Tibial artery (tissue), 4 donors: Measurements from ENCODE around the gene LIPF.
"Not testable (repeated sequence)": the region's sequence is repeated elsewhere in the genome, so short reads cannot be mapped to it uniquely, and the experiment has no call there.

ENCODE experiments used
- DNase-seq, 2 donors: peaks; one replicate each; pipeline ENCODE4 v3.0.0-alpha.2; 2019
- H3K27ac ChIP-seq, 2 donors: fragments of 200-600 bp; sonication (generic) in 1 of 2; 1 replicate in 1 of 2; 2 replicates in 1 of 2; pipeline ENCODE4 v1.5.1; 2018 to 2019; ENCODE audit warnings: mild to moderate bottlenecking in 1 of 2
- H3K27me3 ChIP-seq, 2 donors: fragments of 200-600 bp; sonication (generic) in 1 of 2; one replicate each; pipeline versions ENCODE4 v1.5.1 to v1.6.0; 2016 to 2019
- H3K36me3 ChIP-seq, 3 donors: fragments of 200-600 bp; sonication (generic) in 2 of 3; one replicate each; pipeline ENCODE4 v1.5.1; 2016 to 2019; ENCODE audit warnings: mild to moderate bottlenecking in 2 of 3
- H3K4me1 ChIP-seq, 4 donors: fragments of 200-600 bp; sonication (generic) in 2 of 4; 1 replicate in 3 of 4; 2 replicates in 1 of 4; pipeline ENCODE4 v1.5.1; 2016 to 2019
- H3K4me3 ChIP-seq, 2 donors: fragments of 200-600 bp; sonication (generic) in 1 of 2; 1 replicate in 1 of 2; 2 replicates in 1 of 2; pipeline ENCODE4 v1.5.1; 2018 to 2019; ENCODE audit warnings: mild to moderate bottlenecking in 2 of 2
- H3K9me3 ChIP-seq, 3 donors: fragments of 200-600 bp; sonication (generic) in 1 of 3; one replicate each; pipeline ENCODE4 v1.5.1; 2016 to 2019
- intact Hi-C: fragments of 100-400 bp; cut with DNase I; formaldehyde crosslinking; loops from one replicate; pipeline ENCODE4 v1.15.0; 2023; ENCODE audit warnings: low total_unique reads
- TF ChIP-seq, protein P1 (sequence below), 2 experiments: fragments of 200-600 bp in 1 of 2; fragments of 450-650 bp in 1 of 2; IDR thresholded peaks; one replicate each; pipeline ENCODE4 v1.5.1; 2017 to 2019; ENCODE audit warnings: antibody characterized with exemption in 2 of 2, mild to moderate bottlenecking in 1 of 2, moderate library complexity in 1 of 2

Gene LIPF

DNA sequence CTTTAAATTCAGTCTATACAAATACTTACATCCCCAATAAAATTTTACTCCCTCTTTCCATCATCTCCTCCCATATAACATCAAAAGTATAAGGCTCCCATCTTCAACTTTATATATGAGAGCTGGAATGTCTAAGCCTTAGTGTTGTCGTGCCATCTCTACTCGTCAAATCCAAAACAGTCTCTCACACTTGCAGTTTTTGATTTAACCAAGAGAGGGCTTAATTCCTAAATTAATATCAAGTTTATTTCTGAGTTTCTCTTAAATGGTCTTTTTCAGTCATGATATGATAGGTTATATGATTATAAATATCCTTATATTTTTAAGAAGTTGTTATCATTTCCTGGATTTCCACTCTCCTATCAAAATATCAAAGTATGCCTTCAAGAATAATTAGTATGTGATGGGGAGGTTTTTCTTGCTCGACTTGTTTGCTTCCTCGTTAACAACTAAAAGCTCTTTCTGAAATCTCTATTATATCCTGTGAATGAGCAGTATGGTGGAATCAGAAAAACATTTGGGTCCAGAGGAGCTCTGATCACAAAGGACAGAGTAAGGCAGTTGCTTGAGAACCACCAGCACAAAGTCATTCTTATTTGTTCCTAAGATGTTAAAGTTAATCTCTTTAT lies 29.3 kb downstream of the LIPF start:
- intact Hi-C loops, result no loop called here
- no peaks in the 10 kb centered on the region for H3K9me3 ChIP-seq
- no peak for DNase-seq
- peaks cover 0 to 5% of the 10 kb centered on the region in 2 donors for H3K27me3 ChIP-seq
- H3K27ac ChIP-seq, result no peak overlapping the region
- H3K4me1 ChIP-seq, result no peaks in the 10 kb centered on the region
- no peaks in the 10 kb centered on the region for H3K36me3 ChIP-seq
- no peak overlapping the region for H3K4me3 ChIP-seq
- TF ChIP-seq, protein P1, sequence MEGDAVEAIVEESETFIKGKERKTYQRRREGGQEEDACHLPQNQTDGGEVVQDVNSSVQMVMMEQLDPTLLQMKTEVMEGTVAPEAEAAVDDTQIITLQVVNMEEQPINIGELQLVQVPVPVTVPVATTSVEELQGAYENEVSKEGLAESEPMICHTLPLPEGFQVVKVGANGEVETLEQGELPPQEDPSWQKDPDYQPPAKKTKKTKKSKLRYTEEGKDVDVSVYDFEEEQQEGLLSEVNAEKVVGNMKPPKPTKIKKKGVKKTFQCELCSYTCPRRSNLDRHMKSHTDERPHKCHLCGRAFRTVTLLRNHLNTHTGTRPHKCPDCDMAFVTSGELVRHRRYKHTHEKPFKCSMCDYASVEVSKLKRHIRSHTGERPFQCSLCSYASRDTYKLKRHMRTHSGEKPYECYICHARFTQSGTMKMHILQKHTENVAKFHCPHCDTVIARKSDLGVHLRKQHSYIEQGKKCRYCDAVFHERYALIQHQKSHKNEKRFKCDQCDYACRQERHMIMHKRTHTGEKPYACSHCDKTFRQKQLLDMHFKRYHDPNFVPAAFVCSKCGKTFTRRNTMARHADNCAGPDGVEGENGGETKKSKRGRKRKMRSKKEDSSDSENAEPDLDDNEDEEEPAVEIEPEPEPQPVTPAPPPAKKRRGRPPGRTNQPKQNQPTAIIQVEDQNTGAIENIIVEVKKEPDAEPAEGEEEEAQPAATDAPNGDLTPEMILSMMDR (IDR thresholded peaks at IDR 0.05), result no peak

DNA sequence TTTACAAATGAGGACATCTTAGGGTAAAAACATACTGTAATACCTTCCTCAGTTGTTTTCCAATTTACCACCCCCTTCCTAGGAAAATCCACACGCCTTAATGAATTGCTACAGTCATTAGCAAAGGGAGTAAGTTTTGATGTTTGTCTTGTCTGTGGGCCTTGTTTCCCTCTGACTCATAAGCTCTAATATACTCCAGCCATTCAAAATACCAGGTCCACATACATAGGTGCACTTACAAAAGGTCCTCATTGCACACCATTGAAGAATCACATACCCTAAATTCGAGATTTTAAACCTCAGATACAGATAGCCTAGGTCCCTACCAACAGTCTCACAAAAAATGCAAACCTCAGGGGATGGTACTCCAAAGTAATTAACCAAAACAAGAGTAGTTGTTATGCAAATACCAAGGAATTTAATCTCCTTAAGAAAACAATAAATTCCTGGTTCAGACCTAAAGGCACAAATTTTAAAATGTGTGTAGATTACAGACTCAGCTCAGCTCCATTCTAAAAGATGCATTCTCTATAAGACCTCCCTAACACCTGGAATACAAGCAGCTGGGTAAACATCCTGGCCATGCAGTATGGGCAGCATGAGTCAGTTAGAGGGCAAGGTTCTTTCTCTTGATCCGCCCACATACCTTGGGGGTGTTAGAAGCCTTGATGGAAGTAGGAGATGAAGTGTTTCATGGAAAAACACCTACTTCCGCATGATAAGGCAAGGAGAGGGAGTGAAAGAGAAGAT lies 38.8 kb downstream of the LIPF start:
- intact Hi-C loops, result no loop called here
- TF ChIP-seq, protein P1 (IDR thresholded peaks at IDR 0.05), result no peak

DNA sequence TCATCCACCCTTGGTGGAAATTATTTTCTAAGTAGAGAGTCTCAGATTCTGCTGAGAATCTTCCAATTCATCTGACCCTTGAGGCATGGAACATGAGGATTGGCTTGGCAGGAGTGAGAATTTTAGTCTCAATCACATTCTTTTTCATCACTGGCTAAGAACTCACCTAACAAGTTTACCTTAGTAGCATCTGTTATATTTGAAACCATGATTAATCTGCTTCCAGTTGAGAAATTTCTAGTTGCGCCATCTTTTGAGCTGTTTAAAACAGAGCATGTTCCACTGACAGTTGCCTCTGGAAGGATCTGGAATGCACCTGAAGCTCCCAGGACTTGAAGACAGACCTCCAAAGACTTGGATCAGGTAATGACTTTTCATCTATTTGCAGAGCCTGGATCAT lies 41.7 kb downstream of the LIPF start, which contains the start of gene LIPK:
Gene LIPK, plus strand, starts transcription at position 292 of the 400 bp plus-strand sequence. CDS start 18,295 bp downstream, outside the sequence.
- no peaks in the 10 kb centered on the region for H3K27me3 ChIP-seq
- intact Hi-C loops, result no loop called here
- DNase-seq, result no peak
- H3K36me3 ChIP-seq, result no peaks in the 10 kb centered on the region
- no peak within 1 kb of the TSS for H3K27ac ChIP-seq
- H3K9me3 ChIP-seq, result no peaks in the 10 kb centered on the region
- no peaks in the 10 kb centered on the region for H3K4me1 ChIP-seq
- H3K4me3 ChIP-seq, result no peak within 1 kb of the TSS
- TF ChIP-seq, protein P1 (IDR thresholded peaks at IDR 0.05), result no peak

More for the DNA sequence above, 38.8 kb downstream of the LIPF start:
- no peaks in the 10 kb centered on the region for H3K36me3 ChIP-seq
- H3K4me3 ChIP-seq, result no peak overlapping the region
- no peak for DNase-seq
- H3K9me3 ChIP-seq, result no peaks in the 10 kb centered on the region
- no peaks in the 10 kb centered on the region for H3K27me3 ChIP-seq
- H3K4me1 ChIP-seq, result no peaks in the 10 kb centered on the region
- H3K27ac ChIP-seq, result no peak overlapping the region

DNA sequence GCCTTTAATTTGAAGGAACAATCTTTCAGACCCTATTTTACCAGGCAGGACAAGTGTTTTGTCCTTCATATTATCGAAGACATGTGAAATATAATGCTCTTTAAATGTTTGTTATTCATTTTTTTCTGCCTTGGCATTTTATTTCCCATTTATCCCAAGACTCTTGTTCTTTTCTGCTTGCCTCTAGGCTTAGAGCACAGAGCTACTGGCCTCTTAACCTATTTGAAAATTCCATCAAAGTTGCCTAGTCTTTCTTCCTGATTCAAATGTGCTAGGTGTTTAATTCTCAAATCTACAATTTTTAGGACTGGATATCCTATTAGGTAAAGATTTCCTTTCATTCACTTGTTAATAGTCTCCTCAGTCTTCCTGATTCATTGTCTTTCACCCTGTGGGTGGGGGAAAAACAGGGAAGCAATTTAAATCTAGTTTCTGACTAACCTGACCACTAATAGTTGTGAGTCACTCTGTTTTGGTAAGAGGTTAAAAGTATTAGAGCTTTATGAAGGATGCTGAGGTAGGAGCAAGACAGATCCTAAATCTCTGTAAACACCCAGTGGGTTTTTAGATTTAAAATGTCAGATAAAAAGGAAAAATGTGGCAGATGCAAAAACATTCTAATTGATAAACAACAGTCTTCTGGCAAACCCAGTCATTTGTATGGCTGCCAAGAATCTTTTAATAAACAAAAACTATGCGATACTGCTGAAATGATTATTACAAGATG lies 43.4 kb downstream of the LIPF start:
- Histone ChIP-seq H3K27ac (no peak overlapping the region), H3K27me3 (no peaks in the 10 kb centered on the region), H3K4me3 (no peak overlapping the region), H3K36me3 (no peaks in the 10 kb centered on the region), H3K9me3 (no peaks in the 10 kb centered on the region), H3K4me1 (no peaks in the 10 kb centered on the region)
- TF ChIP-seq, protein P1 (IDR thresholded peaks at IDR 0.05), result no peak
- intact Hi-C loops, result no loop called here
- DNase-seq, result no peak

DNA sequence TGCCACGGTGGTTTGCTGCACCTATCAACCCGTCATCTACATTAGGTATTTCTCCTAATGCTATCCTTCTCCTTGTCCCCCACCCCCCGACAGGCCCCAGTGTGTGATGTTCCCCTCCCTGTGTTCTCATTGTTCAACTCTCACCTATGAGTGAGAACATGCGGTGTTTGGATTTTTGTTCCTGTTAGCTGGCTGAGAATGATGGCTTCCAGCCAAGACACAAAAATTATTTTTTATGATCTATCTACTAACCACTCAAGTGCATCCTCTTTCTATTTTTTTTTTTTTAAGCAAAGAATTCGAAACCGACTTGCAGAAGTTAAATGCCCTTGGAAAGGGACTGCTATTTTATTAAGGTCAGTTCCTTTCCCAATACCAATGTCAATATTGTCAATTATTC lies 45.1 kb downstream of the LIPF start:
- H3K36me3 ChIP-seq, H3K9me3 ChIP-seq, DNase-seq, H3K27ac ChIP-seq, H3K4me3 ChIP-seq, H3K27me3 ChIP-seq, intact Hi-C loops, H3K4me1 ChIP-seq: not testable (repeated sequence)

DNA sequence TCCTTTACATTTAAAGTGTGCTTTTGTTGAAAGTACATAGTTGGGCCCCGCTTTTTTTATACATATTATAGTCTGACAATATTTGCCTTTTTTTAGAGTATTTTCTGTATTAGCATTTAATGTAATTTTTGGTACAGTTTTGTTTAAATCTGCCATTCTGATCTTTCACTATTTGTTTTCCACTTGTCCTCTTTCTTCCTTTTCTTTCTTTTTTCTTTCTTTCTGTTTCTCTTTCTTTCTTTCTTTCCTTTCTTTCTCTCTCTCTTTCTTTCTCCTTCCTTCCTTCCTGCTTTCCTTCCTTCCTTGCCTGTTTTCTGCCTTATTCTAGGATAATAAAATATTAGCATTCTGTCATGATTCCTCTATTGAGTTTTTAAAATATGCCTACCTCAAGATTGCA lies 51.3 kb downstream of the LIPF start:
- no peaks in the 10 kb centered on the region for H3K36me3 ChIP-seq
- H3K27ac ChIP-seq, result no peak overlapping the region
- no peaks in the 10 kb centered on the region for H3K4me1 ChIP-seq
- intact Hi-C loops, result no loop called here
- no peaks in the 10 kb centered on the region for H3K27me3 ChIP-seq
- TF ChIP-seq, protein P1 (IDR thresholded peaks at IDR 0.05), result no peak
- no peak for DNase-seq
- no peak overlapping the region for H3K4me3 ChIP-seq
- no peaks in the 10 kb centered on the region for H3K9me3 ChIP-seq
